Central memory CD8-positive, alpha-beta T cell (primary cell): Measurements from ENCODE around the gene CLN6.

Experiments used
- ATAC-seq: fragments of 150-1000 bp; cut with Tn5 transposase; replicated peaks from 2 replicates; pipeline ENCODE4 v1.10.0; 2022; ENCODE audit warnings: mild to moderate bottlenecking, moderate FRiP score, moderate number of reproducible peaks; ENCODE audit not compliant: poor library complexity, severe bottlenecking; ENCODE audit errors: extremely low read depth
- DNase-seq, 2 donors: peaks; one replicate each; pipeline ENCODE4 v3.0.0; 2021; ENCODE audit warnings: low spot score in 2 of 2
- H3K27ac Mint-ChIP-seq: one replicate; pipeline ENCODE4 v1.8.0; 2022; ENCODE audit warnings: low read depth, mild to moderate bottlenecking, moderate library complexity, mixed read lengths
- H3K27me3 Mint-ChIP-seq: one replicate; pipeline ENCODE4 v1.8.0; 2022; ENCODE audit warnings: mixed read lengths
- H3K36me3 Mint-ChIP-seq: one replicate; pipeline ENCODE4 v1.8.0; 2022; ENCODE audit warnings: mild to moderate bottlenecking, moderate library complexity, mixed read lengths; ENCODE audit not compliant: insufficient read depth
- H3K4me1 Mint-ChIP-seq: one replicate; pipeline ENCODE4 v1.8.0; 2022; ENCODE audit warnings: mixed read lengths
- H3K4me3 Mint-ChIP-seq: one replicate; pipeline ENCODE4 v1.8.0; 2022; ENCODE audit warnings: mild to moderate bottlenecking, moderate library complexity, mixed read lengths
- H3K9me3 Mint-ChIP-seq: one replicate; pipeline ENCODE4 v1.8.0; 2022; ENCODE audit warnings: mixed read lengths

The CLN6 gene

GRCh38 chr15:68229386-68230156, at the start of gene CLN6:
Gene CLN6 (minus strand): TSS chr15:68229728. CDS start chr15:68229584, 144 bp downstream.
- H3K27ac Mint-ChIP-seq, result peak within 1 kb of the TSS; percentile 82

GRCh38 chr15:68278595-68279405, 49.3 kb upstream of the CLN6 start:
- DNase-seq (no peak), ATAC-seq (peak; percentile 17)

More at GRCh38 chr15:68229386-68230156, at the start of gene CLN6:
- Mint-ChIP-seq H3K36me3 (peaks cover 2% of the 10 kb centered on the region), H3K4me3 (peak within 1 kb of the TSS; percentile 77), H3K9me3 (no peaks in the 10 kb centered on the region), H3K4me1 (peaks cover 38% of the 10 kb centered on the region), H3K27me3 (peaks cover 16% of the 10 kb centered on the region)
- ATAC-seq (peak; percentile 83), DNase-seq (peak; percentile 64 to 70)

GRCh38 chr15:68278345-68278594, 48.7 kb upstream of the CLN6 start:
- H3K27me3 Mint-ChIP-seq, result no peaks in the 10 kb centered on the region
- no peaks in the 10 kb centered on the region for H3K9me3 Mint-ChIP-seq
- H3K4me3 Mint-ChIP-seq, result peak overlapping the region; percentile 92
- peaks cover 17% of the 10 kb centered on the region for H3K36me3 Mint-ChIP-seq
- ATAC-seq (no peak), DNase-seq (no peak)
- H3K27ac Mint-ChIP-seq, result peak overlapping the region; percentile 98
- peaks cover 50% of the 10 kb centered on the region for H3K4me1 Mint-ChIP-seq

More at GRCh38 chr15:68278595-68279405, 49.3 kb upstream of the CLN6 start:
- Mint-ChIP-seq H3K27me3 (no peaks in the 10 kb centered on the region), H3K4me3 (peak overlapping the region; percentile 92), H3K36me3 (peaks cover 17% of the 10 kb centered on the region), H3K4me1 (peaks cover 50% of the 10 kb centered on the region), H3K27ac (peak overlapping the region; percentile 98), H3K9me3 (no peaks in the 10 kb centered on the region)

GRCh38 chr15:68277603-68278344, 48.2 kb upstream of the CLN6 start, which contains the start of gene FEM1B:
Gene FEM1B (plus strand): TSS chr15:68277745. CDS start chr15:68278418, 673 bp downstream.
- no peaks in the 10 kb centered on the region for H3K27me3 Mint-ChIP-seq
- peaks cover 50% of the 10 kb centered on the region for H3K4me1 Mint-ChIP-seq

GRCh38 chr15:68277131-68277602, 47.6 kb upstream of the CLN6 start:
- Mint-ChIP-seq H3K9me3 (no peaks in the 10 kb centered on the region), H3K4me1 (peaks cover 48% of the 10 kb centered on the region), H3K4me3 (peak overlapping the region; percentile 92), H3K27me3 (no peaks in the 10 kb centered on the region), H3K36me3 (peaks cover 17% of the 10 kb centered on the region), H3K27ac (peak overlapping the region; percentile 98)
- ATAC-seq (peak; percentile 1), DNase-seq (no peak)

More at GRCh38 chr15:68277603-68278344, 48.2 kb upstream of the CLN6 start, which contains the start of gene FEM1B:
- peak within 1 kb of the TSS; percentile 92 for H3K4me3 Mint-ChIP-seq
- H3K9me3 Mint-ChIP-seq, result no peaks in the 10 kb centered on the region
- H3K27ac Mint-ChIP-seq, result peak within 1 kb of the TSS; percentile 98
- DNase-seq, result peak; percentile 81 to 88
- ATAC-seq, result peak; percentile 78
- peaks cover 17% of the 10 kb centered on the region for H3K36me3 Mint-ChIP-seq

- Mint-ChIP-seq H3K36me3 (peaks cover 17% of the 10 kb centered on the region), H3K4me1 (peaks cover 43% of the 10 kb centered on the region), H3K4me3 (peak overlapping the region; percentile 92), H3K27me3 (no peaks in the 10 kb centered on the region), H3K27ac (peak overlapping the region; percentile 98), H3K9me3 (no peaks in the 10 kb centered on the region)
- DNase-seq (no peak), ATAC-seq (no peak)
These were observed 47.1 kb upstream of the CLN6 start for GRCh38 chr15:68276668-68277067.

- Mint-ChIP-seq H3K27ac (no peak overlapping the region), H3K9me3 (no peaks in the 10 kb centered on the region), H3K27me3 (no peaks in the 10 kb centered on the region), H3K36me3 (peaks cover 17% of the 10 kb centered on the region), H3K4me3 (no peak overlapping the region), H3K4me1 (peaks cover 31% of the 10 kb centered on the region)
- no peak for ATAC-seq
- no peak for DNase-seq
These were observed 45.7 kb upstream of the CLN6 start for GRCh38 chr15:68275165-68275746.

- H3K9me3 Mint-ChIP-seq, result no peaks in the 10 kb centered on the region
- ATAC-seq (no peak), DNase-seq (no peak)
- peaks cover 17% of the 10 kb centered on the region for H3K36me3 Mint-ChIP-seq
- H3K4me1 Mint-ChIP-seq, result peaks cover 21% of the 10 kb centered on the region
- no peaks in the 10 kb centered on the region for H3K27me3 Mint-ChIP-seq
- H3K4me3 Mint-ChIP-seq, result no peak overlapping the region
- no peak overlapping the region for H3K27ac Mint-ChIP-seq
These were observed 44.8 kb upstream of the CLN6 start for GRCh38 chr15:68274201-68274848.

GRCh38 chr15:68272721-68273271, 43.3 kb upstream of the CLN6 start:
- Mint-ChIP-seq H3K27ac (no peak overlapping the region), H3K4me1 (peaks cover 12% of the 10 kb centered on the region), H3K9me3 (no peaks in the 10 kb centered on the region), H3K36me3 (peaks cover 9% of the 10 kb centered on the region), H3K27me3 (peaks cover 10% of the 10 kb centered on the region), H3K4me3 (no peak overlapping the region)
- DNase-seq (no peak), ATAC-seq (no peak)

GRCh38 chr15:68271854-68272471, 42.4 kb upstream of the CLN6 start:
- H3K27ac Mint-ChIP-seq, result no peak overlapping the region
- peaks cover 2% of the 10 kb centered on the region for H3K36me3 Mint-ChIP-seq
- no peak overlapping the region for H3K4me3 Mint-ChIP-seq
- DNase-seq (no peak), ATAC-seq (no peak)
- H3K27me3 Mint-ChIP-seq, result peaks cover 18% of the 10 kb centered on the region
- H3K9me3 Mint-ChIP-seq, result no peaks in the 10 kb centered on the region
- H3K4me1 Mint-ChIP-seq, result peaks cover 6% of the 10 kb centered on the region

GRCh38 chr15:68268405-68268804, 38.9 kb upstream of the CLN6 start:
- ATAC-seq (no peak), DNase-seq (no peak)
- Mint-ChIP-seq H3K36me3 (no peaks in the 10 kb centered on the region), H3K4me1 (no peaks in the 10 kb centered on the region), H3K9me3 (no peaks in the 10 kb centered on the region), H3K27me3 (peaks cover 53% of the 10 kb centered on the region), H3K4me3 (no peak overlapping the region), H3K27ac (no peak overlapping the region)
